Chondrocyte (in vitro differentiated cells): ENCODE measurements around the gene NYNRIN. TPM values are rescaled to one million over a fixed set of nuclear protein-coding genes. Genes with fewer than 3 reads are reported as not detected.

Experiments
- DNase-seq: peaks from one replicate; pipeline ENCODE4 v3.0.0; 2021; ENCODE audit warnings: mixed read lengths, low spot score
- H3K27ac Mint-ChIP-seq: one replicate; pipeline ENCODE4 v1.8.0; 2021; ENCODE audit warnings: mild to moderate bottlenecking, moderate library complexity, mixed read lengths; ENCODE audit not compliant: unreplicated experiment
- H3K27me3 Mint-ChIP-seq: 2 replicates; pipeline ENCODE4 v1.8.0; 2021; ENCODE audit warnings: low read depth, mixed read lengths
- H3K36me3 Mint-ChIP-seq: 2 replicates; pipeline ENCODE4 v1.8.0; 2021; ENCODE audit warnings: low read depth, mixed read lengths
- H3K4me1 Mint-ChIP-seq: 2 replicates; pipeline ENCODE4 v1.8.0; 2021; ENCODE audit warnings: low read depth, mild to moderate bottlenecking, mixed read lengths
- H3K4me3 Mint-ChIP-seq: one replicate; pipeline ENCODE4 v1.8.0; 2021; ENCODE audit warnings: mild to moderate bottlenecking, moderate library complexity, mixed read lengths; ENCODE audit not compliant: unreplicated experiment
- H3K9me3 Mint-ChIP-seq: 2 replicates; pipeline ENCODE4 v1.8.0; 2021; ENCODE audit warnings: low read depth, mixed read lengths
- total RNA-seq: library from RNA; stranded (reverse); gene quantifications from 3 replicates; pipeline ENCODE4 v1.2.1, GENCODE V29; 2021
- TF ChIP-seq, protein P1 (sequence below): fragments of 200-600 bp; sonication (generic); IDR thresholded peaks from 2 replicates; pipeline ENCODE4 v1.5.0; 2021; ENCODE audit warnings: antibody characterized with exemption, mild to moderate bottlenecking, moderate library complexity

NYNRIN gene
- total RNA-seq, 1 donor from 2014 or later = 21.0 TPM

DNA sequence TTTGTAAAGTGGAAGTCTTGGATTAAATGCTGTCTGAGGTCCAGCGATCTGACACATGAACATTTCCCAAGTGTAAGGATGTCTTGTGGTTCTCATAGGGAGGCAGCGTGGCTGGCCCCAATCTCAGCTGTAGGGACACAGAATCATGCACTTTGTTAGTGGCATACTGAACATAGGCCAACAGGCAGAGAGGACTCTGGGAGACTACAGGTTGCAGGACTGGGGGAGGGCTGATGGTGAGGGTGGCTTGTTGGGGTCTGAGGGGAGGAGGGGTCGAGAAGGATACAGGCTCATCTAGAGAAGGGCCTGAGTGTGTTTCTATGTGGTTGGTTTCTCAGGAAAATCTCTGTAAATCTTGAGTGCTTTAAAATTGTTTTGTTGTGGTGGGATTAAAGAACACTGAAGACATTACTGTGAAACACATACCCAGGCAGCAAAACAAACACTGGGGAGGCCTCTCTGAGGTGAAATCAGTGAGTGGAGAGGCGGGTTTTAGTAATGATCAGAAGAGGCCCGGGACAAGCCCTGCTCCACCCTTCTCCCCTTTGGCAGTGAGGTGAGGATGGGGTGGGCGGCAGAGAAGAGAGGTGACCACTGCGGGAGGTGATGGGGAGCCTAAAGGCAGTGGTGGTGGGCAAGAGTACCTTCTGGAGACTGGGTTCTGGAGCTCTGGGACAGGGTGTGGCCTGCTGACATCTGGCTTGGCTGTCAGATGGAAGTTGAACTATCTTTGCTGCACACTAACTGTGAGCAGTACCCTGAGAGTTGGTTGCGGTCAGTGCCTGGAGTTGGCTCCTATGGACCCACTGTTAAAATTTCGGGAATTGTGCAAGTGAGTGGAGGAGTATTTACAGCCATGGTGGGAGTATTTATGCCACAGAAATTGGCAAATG lies 3.3 kb downstream of the NYNRIN start:
- no peaks in the 10 kb centered on the region for H3K27me3 Mint-ChIP-seq
- H3K4me1 Mint-ChIP-seq = peaks cover 63% of the 10 kb centered on the region
- TF ChIP-seq, protein P1, sequence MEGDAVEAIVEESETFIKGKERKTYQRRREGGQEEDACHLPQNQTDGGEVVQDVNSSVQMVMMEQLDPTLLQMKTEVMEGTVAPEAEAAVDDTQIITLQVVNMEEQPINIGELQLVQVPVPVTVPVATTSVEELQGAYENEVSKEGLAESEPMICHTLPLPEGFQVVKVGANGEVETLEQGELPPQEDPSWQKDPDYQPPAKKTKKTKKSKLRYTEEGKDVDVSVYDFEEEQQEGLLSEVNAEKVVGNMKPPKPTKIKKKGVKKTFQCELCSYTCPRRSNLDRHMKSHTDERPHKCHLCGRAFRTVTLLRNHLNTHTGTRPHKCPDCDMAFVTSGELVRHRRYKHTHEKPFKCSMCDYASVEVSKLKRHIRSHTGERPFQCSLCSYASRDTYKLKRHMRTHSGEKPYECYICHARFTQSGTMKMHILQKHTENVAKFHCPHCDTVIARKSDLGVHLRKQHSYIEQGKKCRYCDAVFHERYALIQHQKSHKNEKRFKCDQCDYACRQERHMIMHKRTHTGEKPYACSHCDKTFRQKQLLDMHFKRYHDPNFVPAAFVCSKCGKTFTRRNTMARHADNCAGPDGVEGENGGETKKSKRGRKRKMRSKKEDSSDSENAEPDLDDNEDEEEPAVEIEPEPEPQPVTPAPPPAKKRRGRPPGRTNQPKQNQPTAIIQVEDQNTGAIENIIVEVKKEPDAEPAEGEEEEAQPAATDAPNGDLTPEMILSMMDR = no peak
- H3K4me3 Mint-ChIP-seq = no peak overlapping the region
- no peak overlapping the region for H3K27ac Mint-ChIP-seq
- H3K36me3 Mint-ChIP-seq = peaks cover 6% of the 10 kb centered on the region
- no peak for DNase-seq
- no peaks in the 10 kb centered on the region for H3K9me3 Mint-ChIP-seq

DNA sequence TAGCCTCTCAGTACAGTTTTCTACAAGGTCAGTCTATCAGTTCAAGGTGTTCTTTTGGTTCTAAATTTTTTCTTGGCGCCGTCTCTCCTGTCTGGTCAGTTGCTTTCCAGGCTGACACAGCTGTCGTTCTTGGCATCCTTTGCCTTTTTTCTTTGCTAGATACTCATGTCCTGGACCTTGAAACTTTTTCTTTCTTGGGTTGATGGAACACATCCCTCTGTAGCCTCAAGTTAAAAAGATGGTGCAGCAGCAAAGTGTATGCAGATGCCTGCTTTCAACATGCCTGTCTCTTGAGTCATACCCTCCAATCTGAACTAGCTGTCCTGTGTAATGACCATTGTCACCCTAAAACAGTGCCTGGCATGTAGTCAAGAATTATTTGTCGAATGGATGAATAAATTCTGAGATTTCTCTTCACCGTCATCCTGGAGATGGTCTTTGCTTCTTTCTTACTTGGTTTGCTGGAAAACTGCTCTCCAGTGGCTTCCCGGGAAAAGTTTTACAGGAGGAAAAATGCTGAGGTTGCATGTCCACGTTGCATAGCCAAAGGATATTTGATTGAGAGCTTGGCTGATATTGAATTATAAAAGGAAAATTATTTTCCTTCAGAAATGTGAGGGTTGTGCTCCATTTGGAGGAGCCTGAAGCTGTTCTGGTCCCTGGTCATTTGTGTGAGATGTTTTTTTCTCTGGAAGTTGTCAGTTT lies 4.6 kb downstream of the NYNRIN start:
- peaks cover 51% of the 10 kb centered on the region for H3K4me1 Mint-ChIP-seq
- no peak overlapping the region for H3K4me3 Mint-ChIP-seq
- no peaks in the 10 kb centered on the region for H3K27me3 Mint-ChIP-seq
- TF ChIP-seq, protein P1 = no peak
- H3K36me3 Mint-ChIP-seq = peaks cover 6% of the 10 kb centered on the region
- DNase-seq = no peak
- H3K27ac Mint-ChIP-seq = no peak overlapping the region
- no peaks in the 10 kb centered on the region for H3K9me3 Mint-ChIP-seq

GRCh38 chr14:24404814-24405213 lies 6.0 kb downstream of the NYNRIN start:
- Mint-ChIP-seq H3K36me3 (peaks cover 6% of the 10 kb centered on the region), H3K27ac (no peak overlapping the region), H3K4me1 (peaks cover 44% of the 10 kb centered on the region), H3K27me3 (no peaks in the 10 kb centered on the region), H3K9me3 (no peaks in the 10 kb centered on the region), H3K4me3 (no peak overlapping the region)
- DNase-seq = no peak
- TF ChIP-seq, protein P1 = no peak

DNA sequence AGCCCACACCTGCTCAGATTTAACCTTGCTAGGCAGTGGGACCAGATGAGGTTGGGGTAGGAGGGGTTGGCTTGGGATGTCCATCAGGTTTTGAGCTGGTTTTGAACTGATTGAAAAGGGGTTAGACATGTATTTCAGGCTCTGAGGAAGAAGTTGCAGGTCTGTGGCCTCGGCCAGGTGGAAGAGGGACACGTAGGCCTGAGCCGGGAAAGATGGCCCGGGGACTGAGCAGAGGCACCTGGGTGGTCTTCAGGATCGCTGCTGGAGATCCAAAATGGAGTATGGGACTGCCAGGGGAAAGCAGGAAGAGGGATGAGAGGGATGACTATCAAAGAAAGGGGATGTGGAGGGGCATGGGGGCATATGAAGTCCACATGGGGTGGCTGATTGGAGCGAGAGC lies 7.6 kb downstream of the NYNRIN start:
- TF ChIP-seq, protein P1 = no peak
- H3K36me3 Mint-ChIP-seq = peaks cover 8% of the 10 kb centered on the region
- DNase-seq = no peak

DNA sequence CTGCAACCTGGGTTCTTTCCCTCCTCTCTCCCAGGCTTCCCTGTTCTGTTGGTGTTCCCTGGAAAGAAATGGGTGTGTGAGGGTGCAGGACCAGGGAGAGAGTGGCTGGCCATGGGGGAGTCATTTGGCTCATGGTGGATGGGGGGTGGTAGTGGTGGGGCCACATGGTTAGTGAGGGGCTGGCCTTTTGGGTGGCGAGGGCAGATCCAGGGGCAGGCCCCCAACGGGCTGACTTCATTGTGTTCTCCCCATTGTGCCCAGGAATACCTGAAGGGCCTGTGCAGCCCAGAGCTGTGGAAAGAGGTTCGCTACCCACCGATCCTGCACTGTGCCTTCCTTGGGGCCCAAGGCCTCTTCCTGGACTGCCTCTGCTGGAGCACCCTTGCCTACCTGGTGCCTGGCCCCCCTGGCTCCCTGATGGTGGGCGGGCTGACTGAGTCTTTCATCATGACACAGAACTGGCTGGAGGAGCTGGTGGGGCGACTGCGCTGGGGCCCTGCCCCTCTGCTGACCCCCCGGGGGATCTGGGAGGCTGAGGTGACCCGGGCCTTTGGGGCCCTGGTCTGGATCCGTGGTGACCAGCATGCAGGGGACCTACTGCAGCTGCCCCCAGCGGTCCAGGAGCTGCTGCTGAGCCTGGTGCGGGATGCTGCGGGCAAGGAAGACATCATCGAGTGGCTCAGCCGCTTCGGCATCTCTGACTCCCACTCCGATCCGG lies 9.0 kb downstream of the NYNRIN start:
- Mint-ChIP-seq H3K4me3 (no peak overlapping the region), H3K36me3 (peaks cover 14% of the 10 kb centered on the region), H3K9me3 (no peaks in the 10 kb centered on the region), H3K27ac (no peak overlapping the region), H3K4me1 (peaks cover 17% of the 10 kb centered on the region), H3K27me3 (no peaks in the 10 kb centered on the region)
- TF ChIP-seq, protein P1 = no peak
- DNase-seq = no peak

More for the DNA sequence above, 7.6 kb downstream of the NYNRIN start:
- Mint-ChIP-seq H3K27ac (no peak overlapping the region), H3K4me1 (peaks cover 28% of the 10 kb centered on the region), H3K27me3 (no peaks in the 10 kb centered on the region), H3K4me3 (no peak overlapping the region), H3K9me3 (no peaks in the 10 kb centered on the region)
